Measurements from ENCODE around the gene KCNIP1. TPM values are rescaled to one million over a fixed set of nuclear protein-coding genes. Genes with fewer than 3 reads are reported as not detected.

Gene KCNIP1
- total and polyA plus RNA-seq, 2 of the 8 experiments (the other 6 are each of a cell fraction or from before 2014, with no cell fraction given), result 0.52 to 0.83 TPM

- TF ChIP-seq E2F6 (IDR thresholded peaks at IDR 0.05) (no peak), FOSL1 (IDR thresholded peaks at IDR 0.05; ENCODE audit: insufficient read depth, low read depth, low read length) (no peak), MAFK (IDR thresholded peaks at IDR 0.05; ENCODE audit: low read depth, low read length) (no peak), JUND (IDR thresholded peaks at IDR 0.05; ENCODE audit: low read length) (no peak)
Measured at GRCh38 chr5:170475294-170476000, 28.4 kb upstream of the KCNIP1 start (continued).

Data from H1 (cell line).